HUES64 (cell line): ENCODE results near the gene OR2J3. TPM values are rescaled to one million over a fixed set of nuclear protein-coding genes. Genes with fewer than 3 reads are reported as not detected.
"Not testable (repeated sequence)": the region's sequence is repeated elsewhere in the genome, so short reads cannot be mapped to it uniquely, and the experiment has no call there.

Experiments used
- H3K27ac ChIP-seq: 2 replicates; pipeline ENCODE4 v1.7.0; 2013; ENCODE audit warnings: low read depth, low read length, inconsistent platforms
- H3K27me3 ChIP-seq: 2 replicates; pipeline ENCODE4 v1.6.1; 2013; ENCODE audit warnings: mild to moderate bottlenecking, low read length; ENCODE audit not compliant: insufficient read depth
- H3K36me3 ChIP-seq: 2 replicates; pipeline ENCODE4 v1.6.1; 2013; ENCODE audit warnings: mild to moderate bottlenecking, low read length; ENCODE audit not compliant: insufficient read depth
- H3K4me1 ChIP-seq: 2 replicates; pipeline ENCODE4 v1.6.1; 2013; ENCODE audit warnings: mild to moderate bottlenecking, low read length, moderate library complexity; ENCODE audit not compliant: insufficient read depth
- H3K4me3 ChIP-seq: 2 replicates; pipeline ENCODE4 v1.5.1; 2013; ENCODE audit warnings: mild to moderate bottlenecking, low read length, moderate library complexity
- H3K9ac ChIP-seq: 2 replicates; pipeline ENCODE4 v1.6.1; 2013; ENCODE audit warnings: mild to moderate bottlenecking, low read depth, low read length
- H3K9me3 ChIP-seq: 2 replicates; pipeline ENCODE4 v1.6.1; 2013; ENCODE audit warnings: low read depth, low read length; ENCODE audit not compliant: insufficient read depth
- WGBS: fragments of 150-250, 120-280 bp; methylation state at CpG from one replicate; pipeline ENCODE4 v1.1.7; 2013; ENCODE audit warnings: missing lambda C conversion rate; 5-methylcytosine and 5-hydroxymethylcytosine counted together
- polyA plus RNA-seq, 2 experiments: library from polyadenylated mRNA; stranded (reverse); fragments of 50-300 nt; gene quantifications; one replicate each; pipeline ENCODE4 v1.2.3, GENCODE V29; 2013

OR2J3 gene
- polyA plus RNA-seq (2013, experiment 1 of 2) = not detected
- polyA plus RNA-seq (2013, experiment 2 of 2) = not detected

DNA sequence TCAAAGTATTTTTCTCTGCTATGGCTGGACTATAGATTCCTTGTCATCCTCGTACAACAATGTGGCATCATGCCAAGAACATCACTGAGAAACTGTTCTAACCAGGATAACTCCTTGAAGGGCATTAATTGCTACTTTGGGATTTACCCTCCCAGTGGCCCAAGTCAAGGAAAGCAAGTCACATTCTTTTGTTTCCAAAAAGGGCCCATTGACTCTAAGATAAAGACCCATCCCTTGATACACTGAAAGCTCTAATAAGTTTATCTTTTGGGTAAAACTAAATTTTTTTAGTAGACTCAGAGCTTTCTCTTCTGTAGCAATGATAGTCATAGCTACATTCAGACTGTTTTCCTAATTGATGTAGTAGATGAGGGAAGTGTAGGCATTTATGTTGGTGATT, at the start of gene OR2J3:
TSS of gene OR2J3 (plus strand) at position 301 of the 400 bp plus-strand sequence. CDS start 3,833 bp downstream, outside the sequence.
- Histone ChIP-seq H3K4me1 (no peaks in the 10 kb centered on the region), H3K27ac (no peak within 1 kb of the TSS), H3K9me3 (no peaks in the 10 kb centered on the region), H3K4me3 (no peak within 1 kb of the TSS), H3K36me3 (no peaks in the 10 kb centered on the region), H3K27me3 (no peaks in the 10 kb centered on the region), H3K9ac (no peak within 1 kb of the TSS)
- WGBS = 86% methylated on average over 1 of the region's 1 CpG

DNA sequence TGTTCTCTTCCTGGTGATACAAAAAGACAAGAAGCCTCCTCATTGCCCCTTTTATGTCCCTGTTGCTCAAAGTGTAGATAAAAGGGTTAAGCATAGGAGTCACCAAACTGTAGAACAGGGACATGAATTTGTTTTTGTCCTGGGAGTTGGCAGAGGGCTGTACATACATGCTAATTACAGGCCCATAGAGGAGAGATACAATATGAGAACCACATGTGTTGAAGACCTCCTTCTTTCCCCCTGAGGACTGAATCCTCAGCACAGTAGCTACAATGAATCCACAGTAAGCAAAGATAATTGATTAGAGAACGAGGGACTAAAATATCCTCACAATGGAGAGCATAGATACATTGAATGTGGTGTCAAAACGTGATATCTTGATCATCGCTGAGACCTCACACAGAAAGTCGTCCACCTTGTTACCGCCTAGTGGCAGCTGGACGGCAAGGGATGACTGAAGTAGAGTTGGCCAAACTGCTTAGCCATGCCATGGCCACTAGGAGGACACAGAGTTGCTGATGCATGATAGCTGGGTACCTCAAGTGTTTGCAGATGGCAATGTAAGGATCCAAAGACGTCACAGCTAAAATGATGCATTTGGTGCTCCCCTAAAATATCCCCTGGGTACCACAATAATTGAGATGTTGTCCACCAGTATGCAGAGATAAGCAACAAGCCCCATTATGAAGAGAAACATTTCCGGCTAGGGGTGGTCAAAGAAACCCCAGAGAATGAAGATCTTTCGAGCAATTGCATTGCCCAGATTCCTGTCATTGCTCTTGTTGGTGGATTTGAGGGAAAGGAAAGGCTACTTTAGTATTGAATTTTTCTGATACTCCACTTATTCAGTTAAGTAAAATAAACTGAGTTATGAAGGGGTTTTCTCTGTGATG, 35.8 kb upstream of the OR2J3 start:
- H3K4me1 ChIP-seq = no peaks in the 10 kb centered on the region
- H3K36me3 ChIP-seq = no peaks in the 10 kb centered on the region
- no peaks in the 10 kb centered on the region for H3K27me3 ChIP-seq
- no peaks in the 10 kb centered on the region for H3K9me3 ChIP-seq
- no peak overlapping the region for H3K4me3 ChIP-seq
- 37% methylated on average over 9 of the region's 9 CpGs for WGBS
- no peak overlapping the region for H3K9ac ChIP-seq
- no peak overlapping the region for H3K27ac ChIP-seq

DNA sequence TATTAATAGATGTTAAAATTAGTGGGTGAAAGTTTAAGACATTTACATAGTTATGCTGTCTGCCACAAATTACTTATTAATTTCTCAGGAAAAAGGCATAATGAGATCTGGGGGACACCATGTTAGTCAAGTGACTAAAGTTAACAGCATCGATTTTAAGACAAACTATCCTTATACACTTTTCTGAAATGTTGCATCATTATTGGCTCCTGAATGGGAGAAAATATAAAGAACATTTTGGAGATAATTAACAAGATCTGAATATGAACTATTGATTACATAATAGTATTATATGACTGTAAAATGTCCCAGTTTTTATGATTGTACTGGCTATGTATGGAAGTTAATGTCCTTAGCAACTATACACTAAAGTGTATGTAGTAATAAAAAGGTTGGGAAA, 28.7 kb upstream of the OR2J3 start:
- H3K9me3 ChIP-seq = no peaks in the 10 kb centered on the region
- no peaks in the 10 kb centered on the region for H3K4me1 ChIP-seq
- 100% methylated on average over 1 of the region's 1 CpG for WGBS
- no peaks in the 10 kb centered on the region for H3K36me3 ChIP-seq
- no peak overlapping the region for H3K4me3 ChIP-seq
- no peaks in the 10 kb centered on the region for H3K27me3 ChIP-seq
- H3K9ac ChIP-seq = no peak overlapping the region
- H3K27ac ChIP-seq = no peak overlapping the region

DNA sequence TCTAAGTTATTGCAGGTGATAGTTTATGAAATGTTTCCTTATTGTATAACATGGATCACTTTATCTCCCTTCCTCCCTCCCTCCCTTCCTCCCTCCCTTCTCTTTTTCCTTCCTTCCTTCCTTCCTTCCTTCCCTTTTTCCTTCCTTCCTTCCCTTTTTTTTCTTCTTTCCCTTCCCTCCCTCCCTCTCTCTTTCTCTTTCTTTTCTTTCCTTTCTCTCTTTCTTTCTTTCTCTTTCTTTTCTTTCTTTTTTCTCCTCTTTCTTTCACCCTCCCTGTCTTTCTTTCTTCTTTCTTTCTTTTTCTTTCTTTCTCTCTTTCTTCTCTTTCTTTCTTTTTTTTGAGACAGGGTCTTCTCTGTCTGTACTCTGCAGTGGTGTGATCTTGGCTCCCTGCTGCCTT, 26.5 kb upstream of the OR2J3 start:
- no peak overlapping the region for H3K9ac ChIP-seq
- H3K27me3 ChIP-seq = no peaks in the 10 kb centered on the region
- no peaks in the 10 kb centered on the region for H3K36me3 ChIP-seq
- H3K4me3 ChIP-seq = no peak overlapping the region
- no peak overlapping the region for H3K27ac ChIP-seq
- H3K4me1 ChIP-seq = no peaks in the 10 kb centered on the region
- no peaks in the 10 kb centered on the region for H3K9me3 ChIP-seq

DNA sequence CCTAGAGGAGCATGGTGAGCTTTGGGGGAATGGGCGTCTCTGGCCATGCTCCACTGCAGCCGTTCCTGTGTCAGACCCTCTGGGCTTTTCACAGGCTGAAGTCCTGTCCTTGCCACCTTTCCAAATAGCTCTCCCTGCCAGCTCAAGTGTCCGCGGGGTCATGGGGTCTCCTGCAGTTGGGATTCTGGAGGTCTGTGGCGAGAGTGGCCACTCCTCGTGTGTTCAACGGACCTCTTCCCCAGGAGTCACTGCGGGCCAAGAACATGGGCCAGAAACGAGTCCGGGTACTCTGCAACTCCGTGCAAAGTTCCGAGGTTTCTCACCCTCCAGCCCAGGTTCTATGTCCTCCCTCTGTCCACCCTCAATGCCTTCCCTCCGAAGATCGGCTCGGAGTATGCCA, 25.4 kb upstream of the OR2J3 start:
- WGBS = 96% methylated on average over 15 of the region's 15 CpGs
- Histone ChIP-seq H3K9me3 (no peaks in the 10 kb centered on the region), H3K4me3 (no peak overlapping the region)

DNA sequence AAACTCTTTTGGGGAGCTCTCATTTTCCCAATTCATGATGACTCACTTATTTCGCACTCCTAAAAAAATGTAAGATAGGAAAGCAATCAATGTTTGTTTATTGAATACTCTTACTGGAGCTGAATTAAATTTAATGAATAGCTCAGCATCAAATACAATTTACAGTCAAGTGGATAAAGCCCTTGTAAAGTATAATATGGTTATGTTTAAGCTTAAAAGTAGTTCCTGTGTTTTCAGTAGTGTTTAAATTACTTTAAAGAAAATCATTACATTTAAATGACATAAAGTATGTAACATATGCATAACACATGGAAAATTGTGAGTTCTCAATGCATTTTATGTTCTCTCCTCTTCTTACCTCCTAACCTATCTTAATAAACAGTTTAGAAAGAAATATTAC, 20.6 kb upstream of the OR2J3 start, which contains the start of gene OR2B3:
TSS of gene OR2B3 (minus strand) at position 101 of the 400 bp plus-strand sequence. CDS start at position 36, 65 bp downstream.
- Histone ChIP-seq H3K4me3 (no peak within 1 kb of the TSS), H3K27me3 (no peaks in the 10 kb centered on the region), H3K27ac (no peak within 1 kb of the TSS), H3K36me3 (no peaks in the 10 kb centered on the region), H3K9ac (no peak within 1 kb of the TSS), H3K9me3 (no peaks in the 10 kb centered on the region), H3K4me1 (no peaks in the 10 kb centered on the region)
- WGBS = no CpG with 5 or more reads among the region's 1 CpG

More for the DNA sequence above, 25.4 kb upstream of the OR2J3 start:
- no peak overlapping the region for H3K27ac ChIP-seq
- H3K9ac ChIP-seq = no peak overlapping the region
- no peaks in the 10 kb centered on the region for H3K27me3 ChIP-seq
- no peaks in the 10 kb centered on the region for H3K4me1 ChIP-seq
- H3K36me3 ChIP-seq = no peaks in the 10 kb centered on the region

DNA sequence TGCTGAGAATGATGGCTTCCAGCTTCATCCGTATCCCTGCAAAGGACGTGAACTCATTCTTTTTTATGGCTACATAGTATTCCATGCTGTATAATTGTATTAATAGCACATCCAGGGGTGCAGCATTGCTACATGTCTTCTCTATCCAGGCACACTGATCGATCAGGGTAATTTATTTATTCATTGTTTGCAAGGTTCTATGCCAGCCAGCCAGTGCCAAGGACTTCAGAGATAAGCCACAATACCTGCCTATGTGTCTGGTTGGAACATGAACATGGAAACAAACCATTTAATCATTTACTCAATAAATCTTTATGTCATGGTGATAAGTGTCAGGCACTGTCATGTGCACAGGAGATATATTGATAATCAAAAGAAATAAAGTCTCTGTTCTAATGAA, 14.9 kb upstream of the OR2J3 start:
- WGBS = 96% methylated on average over 3 of the region's 3 CpGs
- H3K4me1 ChIP-seq = 0 out of 2 replicates have a peak, but pooled peaks cover 7% of the 10 kb centered on the region
- no peaks in the 10 kb centered on the region for H3K36me3 ChIP-seq
- no peak overlapping the region for H3K27ac ChIP-seq
- H3K27me3 ChIP-seq = no peaks in the 10 kb centered on the region
- H3K9ac ChIP-seq = no peak overlapping the region
- no peaks in the 10 kb centered on the region for H3K9me3 ChIP-seq
- no peak overlapping the region for H3K4me3 ChIP-seq

DNA sequence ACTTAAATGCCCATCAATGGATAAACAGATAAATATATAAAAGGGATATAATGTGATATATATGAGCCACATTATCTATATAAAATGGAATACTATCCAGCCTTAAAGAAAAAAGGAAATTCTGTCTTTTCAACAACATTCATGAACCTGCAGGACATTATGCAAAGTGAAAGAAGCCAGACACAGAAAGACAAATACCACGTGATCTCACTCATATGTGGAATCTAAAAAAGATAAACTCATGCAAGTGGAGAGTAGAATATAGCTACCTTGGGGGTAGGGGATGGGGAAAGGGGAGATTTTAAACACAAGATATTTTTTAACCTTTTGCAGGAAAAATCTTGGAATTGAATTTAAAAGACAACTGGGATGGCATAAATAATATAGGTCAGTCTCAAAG, 10.1 kb upstream of the OR2J3 start:
- Histone ChIP-seq H3K9ac (no peak overlapping the region), H3K27me3 (no peaks in the 10 kb centered on the region), H3K4me3 (no peak overlapping the region), H3K4me1 (0 out of 2 replicates have a peak, but pooled peaks cover 7% of the 10 kb centered on the region), H3K36me3 (no peaks in the 10 kb centered on the region), H3K27ac (no peak overlapping the region), H3K9me3 (no peaks in the 10 kb centered on the region)
- 89% methylated on average over 1 of the region's 1 CpG for WGBS

DNA sequence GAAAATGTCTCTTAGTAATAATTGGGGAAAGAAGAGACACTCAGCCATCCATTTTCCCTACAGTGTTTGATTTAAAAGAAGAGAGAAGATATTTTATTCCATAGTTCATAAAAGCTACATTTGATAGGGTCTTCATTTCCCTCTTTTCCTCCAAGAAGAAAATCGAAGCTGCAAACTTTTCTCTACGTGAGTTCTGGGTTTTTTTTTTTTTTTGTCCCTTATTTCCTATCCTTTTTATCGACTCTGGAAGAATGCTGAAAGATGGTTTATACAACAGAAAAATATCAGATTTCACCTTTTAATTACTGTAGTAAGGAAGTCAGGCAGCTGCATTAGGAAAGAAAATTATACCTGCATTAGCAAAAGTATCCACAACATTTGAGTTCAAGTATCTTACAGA, 8.7 kb upstream of the OR2J3 start, which contains the start of gene OR2J1:
TSS of gene OR2J1 (plus strand) at position 301 of the 400 bp plus-strand sequence. CDS start 1,453 bp downstream, outside the sequence.
- H3K4me1 ChIP-seq = 0 out of 2 replicates have a peak, but pooled peaks cover 2% of the 10 kb centered on the region
- no peaks in the 10 kb centered on the region for H3K9me3 ChIP-seq
- H3K9ac ChIP-seq = no peak within 1 kb of the TSS
- no peak within 1 kb of the TSS for H3K27ac ChIP-seq
- no peak within 1 kb of the TSS for H3K4me3 ChIP-seq
- WGBS = no CpG with 5 or more reads among the region's 3 CpGs
- no peaks in the 10 kb centered on the region for H3K36me3 ChIP-seq
- H3K27me3 ChIP-seq = no peaks in the 10 kb centered on the region

DNA sequence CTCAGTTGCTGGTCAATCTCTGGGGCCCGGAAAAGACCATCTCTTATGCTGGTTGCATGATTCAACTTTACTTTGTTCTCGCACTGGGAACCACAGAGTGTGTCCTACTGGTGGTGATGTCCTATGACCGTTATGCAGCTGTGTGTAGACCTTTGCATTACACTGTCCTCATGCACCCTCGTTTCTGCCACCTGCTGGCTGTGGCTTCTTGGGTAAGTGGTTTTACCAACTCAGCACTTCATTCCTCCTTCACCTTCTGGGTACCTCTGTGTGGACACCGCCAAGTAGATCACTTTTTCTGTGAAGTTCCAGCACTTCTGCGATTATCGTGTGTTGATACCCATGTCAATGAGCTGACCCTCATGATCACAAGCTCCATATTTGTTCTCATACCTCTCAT, 4.3 kb downstream of the OR2J3 start:
- H3K4me3 ChIP-seq = no peak overlapping the region
- H3K9ac ChIP-seq = no peak overlapping the region
- WGBS = 90% methylated on average over 7 of the region's 7 CpGs
- no peaks in the 10 kb centered on the region for H3K4me1 ChIP-seq
- H3K36me3 ChIP-seq = no peaks in the 10 kb centered on the region
- H3K27me3 ChIP-seq = no peaks in the 10 kb centered on the region
- H3K9me3 ChIP-seq = no peaks in the 10 kb centered on the region
- H3K27ac ChIP-seq = no peak overlapping the region

DNA sequence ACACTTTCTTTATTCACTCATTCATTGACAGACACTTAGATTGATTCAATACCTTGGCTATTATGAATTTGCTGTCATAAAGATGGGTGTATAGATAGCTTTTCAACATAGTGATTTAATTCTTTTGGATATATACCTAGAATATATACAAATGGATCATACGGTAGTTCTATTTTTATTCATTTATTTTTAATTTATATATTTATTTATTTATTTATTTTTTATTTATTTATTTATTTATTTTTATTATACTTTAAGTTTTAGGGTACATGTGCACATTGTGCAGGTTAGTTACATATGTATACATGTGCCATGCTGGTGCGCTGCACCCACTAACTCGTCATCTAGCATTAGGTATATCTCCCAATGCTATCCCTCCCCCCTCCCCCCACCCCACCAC, 7.1 kb downstream of the OR2J3 start:
- H3K9ac ChIP-seq, H3K27ac ChIP-seq, H3K36me3 ChIP-seq, H3K4me3 ChIP-seq, H3K4me1 ChIP-seq, H3K9me3 ChIP-seq, H3K27me3 ChIP-seq: not testable (repeated sequence)
- WGBS = no CpG with 5 or more reads among the region's 3 CpGs
